Lung (tissue), 12 donors: ENCODE results near the gene SAG. TPM values are rescaled to one million over a fixed set of nuclear protein-coding genes. Genes with fewer than 3 reads are reported as not detected.

Experiments
- ATAC-seq: fragments of 200-7000 bp; cut with Tn5 transposase; one replicate; pipeline ENCODE4 v1.9.1; 2020; ENCODE audit warnings: moderate number of reproducible peaks; ENCODE audit not compliant: insufficient read depth, low FRiP score
- DNase-seq, 3 donors: peaks; one replicate each; pipeline ENCODE4 v3.0.0-alpha.2; 2013 to 2017
- H3K27ac ChIP-seq, 2 donors: one replicate each; pipeline ENCODE4 v1.5.1; 2013; ENCODE audit warnings: mild to moderate bottlenecking in 2 of 2, moderate library complexity in 2 of 2, control low read depth in 1 of 2, inconsistent platforms in 1 of 2, low read depth in 1 of 2, low read length in 1 of 2
- H3K27me3 ChIP-seq, 3 donors: one replicate each; pipeline ENCODE4 v1.5.1; 2013; ENCODE audit warnings: low read length in 2 of 3; ENCODE audit not compliant: control insufficient read depth in 3 of 3, insufficient read depth in 3 of 3
- H3K36me3 ChIP-seq, 4 donors: one replicate each; pipeline ENCODE4 v1.5.1; 2013; ENCODE audit warnings: low read length in 4 of 4, mild to moderate bottlenecking in 1 of 4, moderate library complexity in 1 of 4; ENCODE audit not compliant: control insufficient read depth in 4 of 4, insufficient read depth in 4 of 4
- H3K4me1 ChIP-seq, 5 donors: one replicate each; pipeline ENCODE4 v1.5.1; 2013; ENCODE audit warnings: low read length in 5 of 5, mild to moderate bottlenecking in 2 of 5, moderate library complexity in 1 of 5; ENCODE audit not compliant: control insufficient read depth in 5 of 5, insufficient read depth in 5 of 5
- H3K4me3 ChIP-seq: one replicate; pipeline ENCODE4 v1.5.1; 2013; ENCODE audit warnings: mild to moderate bottlenecking, control low read depth, moderate library complexity
- H3K9ac ChIP-seq, 2 donors: one replicate each; pipeline ENCODE4 v1.5.1; 2013; ENCODE audit warnings: low read length in 2 of 2, control low read depth in 1 of 2; ENCODE audit not compliant: insufficient read depth in 1 of 2
- H3K9me3 ChIP-seq, 4 donors: one replicate each; pipeline ENCODE4 v1.5.1; 2013; ENCODE audit warnings: low read length in 3 of 4, mild to moderate bottlenecking in 1 of 4, moderate library complexity in 1 of 4; ENCODE audit not compliant: control insufficient read depth in 4 of 4, insufficient read depth in 3 of 4
- WGBS, 2 donors: extraction: QIAGEN DNeasy Blood & Tissue Kit; methylation state at CpG; one replicate each; pipeline ENCODE4 v1.1.7; 2013; 5-methylcytosine and 5-hydroxymethylcytosine counted together
- polyA plus RNA-seq, 2 donors: library from polyadenylated mRNA; stranded (reverse); fragments of 200-250 nt; gene quantifications; one replicate each; pipeline ENCODE4 v1.2.1, GENCODE V29; 2013
- total RNA-seq, 2 donors: library from RNA; depleted of rRNA in 1 of 2; stranded (reverse); fragments of >200 nt in 1 of 2; gene quantifications; one replicate each; pipeline ENCODE4 v1.2.1, GENCODE V29; 2014 to 2021
- TF ChIP-seq, protein P1 (sequence below): IDR thresholded peaks from 2 replicates; pipeline ENCODE4 v1.5.1; 2012; ENCODE audit warnings: mild to moderate bottlenecking; ENCODE audit errors: control extremely low read depth, extremely low read depth
- donor health status: control.
- donor health status: control.
- donor health status: Bipolar disorder and iron deficiency.
- donor health status: healthy.
- donor health status: DM: yes; HTN: yes; CAD: no.

Gene SAG
- total and polyA plus RNA-seq, 4 donors = 0.03 to 0.46 (median 0.22) TPM; not detected in 1

DNA sequence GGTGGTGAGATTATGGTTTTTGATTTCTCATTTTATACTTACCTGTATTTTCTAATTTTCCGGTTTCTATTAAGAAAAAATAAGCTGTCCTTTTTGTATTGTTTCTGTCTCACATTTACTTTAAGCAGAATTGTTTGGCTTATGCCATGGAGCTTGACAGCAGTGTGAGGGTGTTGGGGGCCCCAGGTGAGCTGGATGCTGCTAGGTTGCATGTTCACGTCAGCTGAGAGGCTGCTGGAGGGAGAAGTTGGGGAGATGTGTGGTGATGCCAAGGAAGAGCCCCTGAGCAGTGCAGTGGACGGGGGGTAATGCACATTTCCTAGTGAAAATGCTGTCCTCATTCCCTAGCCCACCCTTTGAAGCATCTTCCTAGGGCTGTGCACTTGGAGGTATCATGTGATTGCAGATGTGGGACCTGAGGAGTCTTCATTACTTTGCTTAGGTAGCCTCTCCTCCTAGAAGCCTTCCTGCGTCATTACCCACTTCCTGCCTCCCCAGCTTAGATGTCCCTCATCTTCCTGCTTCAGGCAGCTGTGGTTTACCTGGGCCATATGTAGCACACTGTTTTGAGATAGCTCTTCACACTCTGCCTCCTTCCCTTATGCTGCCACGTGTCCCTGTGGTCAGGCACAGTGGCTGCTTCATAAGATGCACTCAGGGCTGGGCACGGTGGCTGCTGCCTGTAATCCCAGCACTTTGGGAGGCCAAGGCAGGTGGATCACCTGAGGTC lies 39.9 kb upstream of the SAG start:
- no peak overlapping the region for H3K27ac ChIP-seq
- ATAC-seq (no peak), DNase-seq (no peak)
- TF ChIP-seq, protein P1, sequence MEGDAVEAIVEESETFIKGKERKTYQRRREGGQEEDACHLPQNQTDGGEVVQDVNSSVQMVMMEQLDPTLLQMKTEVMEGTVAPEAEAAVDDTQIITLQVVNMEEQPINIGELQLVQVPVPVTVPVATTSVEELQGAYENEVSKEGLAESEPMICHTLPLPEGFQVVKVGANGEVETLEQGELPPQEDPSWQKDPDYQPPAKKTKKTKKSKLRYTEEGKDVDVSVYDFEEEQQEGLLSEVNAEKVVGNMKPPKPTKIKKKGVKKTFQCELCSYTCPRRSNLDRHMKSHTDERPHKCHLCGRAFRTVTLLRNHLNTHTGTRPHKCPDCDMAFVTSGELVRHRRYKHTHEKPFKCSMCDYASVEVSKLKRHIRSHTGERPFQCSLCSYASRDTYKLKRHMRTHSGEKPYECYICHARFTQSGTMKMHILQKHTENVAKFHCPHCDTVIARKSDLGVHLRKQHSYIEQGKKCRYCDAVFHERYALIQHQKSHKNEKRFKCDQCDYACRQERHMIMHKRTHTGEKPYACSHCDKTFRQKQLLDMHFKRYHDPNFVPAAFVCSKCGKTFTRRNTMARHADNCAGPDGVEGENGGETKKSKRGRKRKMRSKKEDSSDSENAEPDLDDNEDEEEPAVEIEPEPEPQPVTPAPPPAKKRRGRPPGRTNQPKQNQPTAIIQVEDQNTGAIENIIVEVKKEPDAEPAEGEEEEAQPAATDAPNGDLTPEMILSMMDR = no peak
- no peak overlapping the region for H3K9ac ChIP-seq
- 61 to 79% methylated on average over 6 of the region's 6 CpGs for WGBS, 2 donors
- no peaks in the 10 kb centered on the region for H3K27me3 ChIP-seq
- H3K4me1 ChIP-seq = peaks cover 0 to 1% (median 0%) of the 10 kb centered on the region in 5 donors
- H3K9me3 ChIP-seq = no peaks in the 10 kb centered on the region
- H3K4me3 ChIP-seq = no peak overlapping the region
- peaks cover 36 to 43% (median 39%) of the 10 kb centered on the region in 4 donors for H3K36me3 ChIP-seq

DNA sequence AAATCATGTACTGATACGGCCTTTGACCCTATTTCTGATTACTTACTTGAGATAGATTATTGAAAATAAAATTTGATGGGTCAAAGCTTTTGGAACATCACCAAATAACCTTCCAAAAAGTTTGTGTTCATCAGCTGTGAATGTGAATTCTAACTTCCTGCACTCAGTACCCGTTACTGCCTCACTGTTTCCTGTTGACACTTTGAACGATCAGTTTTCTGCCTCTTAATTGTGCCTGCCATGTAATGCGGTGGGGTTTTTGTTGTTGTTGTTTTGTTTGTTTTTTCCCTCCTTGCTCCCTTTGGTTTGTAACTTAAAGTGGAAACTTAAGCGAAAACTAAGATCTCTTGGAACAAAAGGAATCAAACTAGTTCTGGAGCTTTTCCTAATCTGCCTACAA lies 37.2 kb upstream of the SAG start:
- peaks cover 30 to 56% (median 37%) of the 10 kb centered on the region in 4 donors for H3K36me3 ChIP-seq
- H3K4me3 ChIP-seq = no peak overlapping the region
- peaks cover 0 to 1% (median 0%) of the 10 kb centered on the region in 5 donors for H3K4me1 ChIP-seq
- no peaks in the 10 kb centered on the region for H3K9me3 ChIP-seq
- TF ChIP-seq, protein P1 = no peak
- 56 to 57% methylated on average over 5 of the region's 5 CpGs for WGBS, 2 donors
- no peak overlapping the region for H3K9ac ChIP-seq
- ATAC-seq (no peak), DNase-seq (no peak)
- H3K27me3 ChIP-seq = no peaks in the 10 kb centered on the region
- H3K27ac ChIP-seq = no peak overlapping the region

DNA sequence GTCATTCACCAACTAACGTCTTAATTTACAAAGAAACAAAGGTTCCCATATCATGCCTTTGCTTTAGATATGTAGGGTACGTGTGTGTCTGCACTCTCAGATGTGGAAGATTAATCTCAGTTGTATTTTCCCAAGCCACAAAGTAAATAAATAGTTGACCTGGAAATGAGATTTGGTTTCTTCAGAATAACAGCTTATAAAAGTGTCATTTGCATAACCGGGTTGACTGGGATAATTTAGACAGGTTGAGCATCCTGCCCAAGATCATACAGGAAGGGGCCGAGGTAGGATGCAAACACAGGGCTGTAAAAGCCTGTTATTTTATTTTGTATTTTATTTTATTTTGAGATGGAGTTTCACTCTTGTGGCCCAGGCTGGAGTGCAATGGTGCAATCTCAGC lies 36.7 kb upstream of the SAG start:
- Histone ChIP-seq H3K9me3 (no peaks in the 10 kb centered on the region), H3K4me3 (no peak overlapping the region), H3K4me1 (peaks cover 0 to 1% (median 0%) of the 10 kb centered on the region in 5 donors), H3K27ac (no peak overlapping the region), H3K9ac (no peak overlapping the region), H3K36me3 (peaks cover 33 to 59% (median 41%) of the 10 kb centered on the region in 4 donors), H3K27me3 (no peaks in the 10 kb centered on the region)
- DNase-seq (no peak), ATAC-seq (no peak)
- TF ChIP-seq, protein P1 = no peak
- WGBS, 2 donors = 87 to 90% methylated on average over 4 of the region's 4 CpGs
